Suppressor macrophage treated with lipopolysaccharide for 4 hours (primary cell): Measurements from ENCODE around the gene CCSER1.
"Not testable (repeated sequence)": the region's sequence is repeated elsewhere in the genome, so short reads cannot be mapped to it uniquely, and the experiment has no call there.

Experiments
- DNase-seq: peaks from one replicate; pipeline ENCODE4 v3.0.0-alpha.2; 2020

CCSER1 gene

GRCh38 chr4:91623603-91623967 is 1496.4 kb downstream of the CCSER1 start:
- not testable (repeated sequence) for DNase-seq

DNA sequence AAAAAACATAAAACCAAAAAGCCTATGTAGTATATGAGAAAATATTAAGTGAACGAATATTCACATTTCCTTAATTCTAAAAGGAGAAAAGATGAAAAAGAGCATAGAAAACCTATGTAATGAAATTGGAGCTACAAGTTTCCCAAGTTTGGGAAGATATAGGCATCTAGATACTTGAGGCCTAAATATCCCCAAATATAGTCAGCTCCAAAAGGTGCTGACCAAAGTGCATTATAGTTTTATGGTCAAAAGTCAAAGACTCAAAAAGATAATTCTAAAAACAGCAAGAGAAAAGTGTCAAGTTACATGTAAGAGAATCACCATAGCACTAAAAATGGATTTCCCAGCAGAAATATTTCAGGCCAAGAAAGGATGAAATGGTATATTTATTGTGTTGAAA is 1502.9 kb downstream of the CCSER1 start:
- DNase-seq = no peak

- no peak for DNase-seq
Observed at GRCh38 chr4:91630764-91631163, 1503.6 kb downstream of the CCSER1 start.

DNA sequence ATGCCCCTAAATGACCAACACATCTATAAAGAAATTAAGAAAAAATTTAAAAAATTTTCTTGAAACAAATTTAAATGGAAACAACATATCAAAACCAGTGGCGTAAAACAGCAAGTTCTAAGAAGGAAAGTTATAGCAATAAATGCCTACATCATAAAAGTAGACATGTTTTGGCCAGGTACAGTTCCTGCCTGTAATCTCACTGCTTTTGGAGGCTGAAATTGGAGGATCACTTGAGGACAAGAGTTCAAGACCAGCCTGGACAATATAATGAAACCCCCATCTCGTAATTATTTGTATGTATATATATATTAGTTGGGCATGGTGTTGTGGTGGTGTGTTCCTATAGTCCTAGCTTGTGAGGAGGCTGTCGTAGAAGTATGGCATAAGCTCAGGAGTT is 1504.1 kb downstream of the CCSER1 start:
- DNase-seq = no peak

GRCh38 chr4:91636083-91636482 is 1508.9 kb downstream of the CCSER1 start:
- no peak for DNase-seq
